Left kidney (tissue), 2 donors: ENCODE data around the gene REEP6. TPM values are rescaled to one million over a fixed set of nuclear protein-coding genes. Genes with fewer than 3 reads are reported as not detected.

Experiments used
- DNase-seq: peaks from one replicate; pipeline ENCODE4 v3.0.0-alpha.2; 2013
- polyA plus RNA-seq: library from polyadenylated mRNA; unstranded; fragments of 120-200 nt; gene quantifications from one replicate; pipeline ENCODE4 v1.2.1, GENCODE V29; 2013; ENCODE audit not compliant: insufficient read length

REEP6 gene
- polyA plus RNA-seq, 1 donor: 15.7 TPM

DNA sequence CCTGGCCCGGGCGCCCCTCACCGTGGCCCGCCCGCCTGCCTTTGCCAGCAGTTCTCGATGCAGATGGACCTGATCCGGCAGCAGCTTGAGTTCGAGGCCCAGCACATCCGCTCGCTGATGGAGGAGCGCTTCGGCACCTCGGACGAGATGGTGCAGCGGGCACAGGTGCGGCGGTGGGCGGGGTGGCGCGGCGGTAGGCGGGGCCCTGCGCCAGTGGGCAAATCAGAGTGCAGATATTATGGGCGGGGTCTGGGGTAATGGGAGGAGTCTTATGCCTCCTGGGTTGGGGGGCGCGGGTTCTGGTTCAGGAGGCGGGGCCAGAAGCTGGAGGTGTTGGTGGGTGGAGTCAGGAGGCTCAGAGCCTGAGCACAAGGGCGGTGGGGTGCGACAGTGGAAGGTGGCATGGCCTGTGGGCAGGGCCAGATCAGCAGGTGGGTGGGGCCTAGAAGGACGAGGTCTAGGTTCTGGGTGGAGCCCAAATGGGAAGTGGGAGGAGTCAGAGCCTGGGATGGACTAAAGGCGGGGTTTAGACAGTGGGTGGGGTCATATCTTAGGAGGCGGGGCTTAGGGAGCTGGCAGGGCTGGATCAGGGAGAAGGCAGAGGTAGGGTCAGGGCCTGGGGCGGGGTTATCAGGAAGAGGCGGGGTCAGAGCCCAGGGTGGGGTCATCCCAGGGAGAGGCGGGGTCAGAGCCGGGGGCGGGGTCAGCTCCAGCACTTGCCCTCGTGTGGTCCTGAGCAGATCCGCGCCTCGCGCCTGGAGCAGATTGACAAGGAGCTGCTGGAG is 35.5 kb upstream of the REEP6 start:
- DNase-seq: no peak

DNA sequence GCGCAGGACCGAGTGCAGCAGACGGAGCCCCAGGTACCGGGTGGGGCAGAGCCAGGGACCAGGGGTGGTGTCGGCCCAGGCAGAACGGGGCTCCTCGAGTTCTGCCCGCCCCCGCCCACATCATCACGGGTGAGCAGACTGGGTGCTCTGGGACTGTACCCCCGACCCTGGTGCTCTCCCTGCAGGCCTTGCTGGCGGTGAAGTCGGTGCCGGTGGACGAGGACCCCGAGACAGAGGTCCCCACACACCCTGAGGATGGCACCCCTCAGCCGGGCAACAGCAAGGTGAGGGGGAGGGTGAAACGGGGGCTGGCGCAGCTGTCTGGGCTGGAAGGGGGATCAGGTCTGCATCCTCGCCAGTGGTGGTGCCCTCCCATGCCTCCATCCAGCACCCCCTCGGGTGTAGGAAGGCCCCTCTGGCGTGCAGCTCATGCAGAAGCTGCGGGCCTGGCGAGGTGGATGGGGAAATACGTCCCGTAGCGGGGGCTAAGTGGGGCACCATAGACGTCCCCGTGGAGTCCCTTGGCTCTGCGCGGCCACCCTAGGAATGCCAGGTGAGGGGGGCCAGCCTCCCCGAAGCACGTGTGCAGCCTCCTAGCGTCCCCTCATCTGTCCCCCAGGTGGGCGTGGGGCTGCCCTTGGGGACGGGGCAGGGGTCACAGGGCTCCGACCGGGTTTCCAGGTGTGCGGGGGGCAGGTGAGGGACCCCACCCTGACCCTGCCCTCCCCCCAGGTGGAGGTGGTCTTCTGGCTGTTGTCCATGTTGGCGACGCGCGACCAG is 34.7 kb upstream of the REEP6 start:
- no peak for DNase-seq

- DNase-seq: no peak
These were observed 33.8 kb upstream of the REEP6 start for GRCh38 chr19:1457031-1457739.

DNA sequence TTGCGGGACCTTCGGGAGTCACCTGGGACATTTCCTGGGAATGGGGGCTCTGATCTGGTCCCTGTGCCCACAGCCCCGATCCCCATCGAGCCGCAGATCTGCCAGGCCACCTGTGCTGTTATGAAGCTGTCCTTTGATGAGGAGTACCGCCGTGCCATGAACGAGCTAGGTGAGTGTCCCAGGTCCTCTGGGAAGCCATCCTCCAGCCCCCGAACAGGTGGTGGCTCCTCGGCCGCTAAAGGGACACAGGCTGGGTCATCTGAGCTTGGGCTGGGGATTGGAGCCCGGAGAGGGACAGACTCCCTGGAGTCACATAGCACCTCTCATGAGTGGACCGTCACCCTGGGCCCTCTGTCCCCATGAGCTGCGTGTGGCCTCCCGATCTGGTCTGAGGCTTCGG is 33.1 kb upstream of the REEP6 start:
- DNase-seq: no peak

DNA sequence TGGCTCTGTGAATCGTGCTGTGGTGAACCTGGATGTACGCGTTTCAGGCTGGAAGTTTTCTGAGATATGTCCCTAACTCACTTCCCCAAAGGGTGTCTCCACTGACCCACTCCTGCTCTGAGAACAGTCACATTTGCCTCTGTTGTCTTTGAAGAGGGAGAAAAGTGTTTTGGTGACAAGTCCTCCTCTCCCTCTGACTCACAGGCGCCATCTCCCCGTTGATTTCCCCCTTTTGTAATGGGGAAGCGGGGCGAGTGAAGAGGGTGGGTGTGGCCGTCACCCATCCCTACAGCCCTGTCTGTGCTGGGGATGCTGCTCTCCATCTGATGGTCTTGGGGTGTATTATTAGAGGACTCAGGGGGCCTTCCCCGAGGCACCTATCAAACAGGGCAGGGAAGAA is 31.5 kb upstream of the REEP6 start:
- no peak for DNase-seq

- DNase-seq: no peak
These were observed 30.7 kb upstream of the REEP6 start for GRCh38 chr19:1460033-1460995.

DNA sequence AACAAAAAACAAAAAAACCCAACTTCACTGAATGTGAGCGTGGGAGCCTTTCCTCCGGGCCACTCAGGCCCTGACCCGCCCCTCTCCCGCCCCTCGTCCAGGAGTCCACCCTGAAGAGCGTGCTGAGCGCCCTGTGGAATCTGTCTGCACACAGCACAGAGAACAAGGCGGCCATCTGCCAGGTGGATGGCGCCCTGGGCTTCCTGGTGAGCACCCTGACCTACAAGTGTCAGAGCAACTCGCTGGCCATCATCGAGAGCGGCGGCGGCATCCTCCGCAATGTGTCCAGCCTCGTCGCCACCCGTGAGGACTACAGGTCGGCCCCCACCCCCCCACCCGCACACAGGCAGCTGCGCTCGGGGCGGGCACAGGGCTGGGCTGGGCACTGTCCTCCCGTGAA is 29.1 kb upstream of the REEP6 start:
- no peak for DNase-seq

DNA sequence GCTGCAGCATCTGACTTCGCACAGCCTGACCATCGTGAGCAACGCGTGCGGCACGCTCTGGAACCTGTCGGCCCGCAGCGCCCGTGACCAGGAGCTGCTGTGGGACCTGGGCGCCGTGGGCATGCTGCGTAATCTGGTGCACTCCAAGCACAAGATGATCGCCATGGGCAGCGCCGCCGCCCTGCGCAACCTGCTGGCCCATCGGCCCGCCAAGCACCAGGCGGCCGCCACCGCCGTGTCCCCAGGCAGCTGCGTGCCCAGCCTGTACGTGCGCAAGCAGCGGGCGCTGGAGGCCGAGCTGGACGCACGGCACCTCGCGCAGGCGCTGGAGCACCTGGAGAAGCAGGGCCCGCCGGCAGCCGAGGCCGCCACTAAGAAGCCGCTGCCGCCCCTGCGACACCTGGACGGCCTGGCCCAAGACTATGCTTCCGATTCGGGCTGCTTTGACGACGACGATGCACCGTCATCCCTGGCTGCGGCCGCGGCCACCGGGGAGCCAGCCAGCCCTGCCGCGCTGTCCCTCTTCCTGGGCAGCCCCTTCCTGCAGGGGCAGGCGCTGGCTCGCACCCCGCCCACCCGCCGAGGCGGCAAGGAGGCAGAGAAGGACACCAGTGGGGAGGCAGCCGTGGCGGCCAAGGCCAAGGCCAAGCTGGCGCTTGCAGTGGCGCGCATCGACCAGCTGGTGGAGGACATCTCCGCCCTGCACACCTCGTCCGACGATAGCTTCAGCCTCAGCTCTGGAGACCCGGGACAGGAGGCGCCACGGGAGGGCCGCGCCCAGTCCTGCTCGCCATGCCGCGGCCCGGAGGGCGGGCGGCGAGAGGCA is 25.6 kb upstream of the REEP6 start:
- no peak for DNase-seq

- no peak for DNase-seq
These were observed 24.9 kb upstream of the REEP6 start for GRCh38 chr19:1466018-1466460.

DNA sequence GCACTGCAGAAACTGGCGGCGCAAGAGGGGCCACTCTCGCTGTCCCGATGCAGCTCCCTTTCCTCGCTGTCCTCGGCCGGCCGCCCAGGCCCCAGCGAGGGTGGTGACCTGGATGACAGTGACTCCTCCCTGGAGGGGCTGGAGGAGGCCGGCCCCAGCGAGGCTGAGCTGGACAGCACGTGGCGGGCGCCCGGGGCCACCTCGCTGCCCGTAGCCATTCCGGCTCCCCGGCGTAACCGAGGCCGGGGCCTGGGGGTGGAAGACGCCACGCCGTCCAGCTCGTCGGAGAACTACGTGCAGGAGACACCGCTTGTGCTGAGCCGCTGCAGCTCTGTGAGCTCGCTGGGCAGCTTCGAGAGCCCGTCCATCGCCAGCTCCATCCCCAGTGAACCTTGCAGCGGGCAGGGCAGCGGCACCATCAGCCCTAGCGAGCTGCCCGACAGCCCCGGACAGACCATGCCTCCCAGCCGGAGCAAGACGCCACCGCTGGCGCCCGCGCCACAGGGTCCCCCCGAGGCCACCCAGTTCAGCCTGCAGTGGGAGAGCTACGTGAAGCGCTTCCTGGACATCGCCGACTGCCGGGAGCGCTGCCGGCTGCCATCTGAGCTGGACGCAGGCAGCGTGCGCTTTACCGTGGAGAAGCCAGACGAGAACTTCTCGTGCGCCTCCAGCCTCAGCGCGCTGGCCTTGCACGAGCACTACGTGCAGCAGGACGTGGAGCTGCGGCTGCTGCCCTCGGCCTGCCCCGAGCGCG is 24.3 kb upstream of the REEP6 start:
- no peak for DNase-seq

DNA sequence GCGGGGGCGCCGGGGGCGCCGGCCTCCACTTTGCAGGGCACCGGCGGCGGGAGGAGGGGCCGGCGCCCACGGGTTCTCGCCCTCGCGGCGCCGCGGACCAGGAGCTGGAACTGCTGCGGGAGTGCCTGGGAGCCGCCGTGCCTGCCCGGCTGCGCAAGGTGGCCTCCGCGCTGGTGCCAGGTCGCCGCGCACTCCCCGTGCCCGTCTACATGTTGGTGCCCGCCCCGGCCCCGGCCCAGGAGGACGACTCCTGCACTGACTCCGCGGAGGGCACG is 23.8 kb upstream of the REEP6 start:
- DNase-seq: no peak

DNA sequence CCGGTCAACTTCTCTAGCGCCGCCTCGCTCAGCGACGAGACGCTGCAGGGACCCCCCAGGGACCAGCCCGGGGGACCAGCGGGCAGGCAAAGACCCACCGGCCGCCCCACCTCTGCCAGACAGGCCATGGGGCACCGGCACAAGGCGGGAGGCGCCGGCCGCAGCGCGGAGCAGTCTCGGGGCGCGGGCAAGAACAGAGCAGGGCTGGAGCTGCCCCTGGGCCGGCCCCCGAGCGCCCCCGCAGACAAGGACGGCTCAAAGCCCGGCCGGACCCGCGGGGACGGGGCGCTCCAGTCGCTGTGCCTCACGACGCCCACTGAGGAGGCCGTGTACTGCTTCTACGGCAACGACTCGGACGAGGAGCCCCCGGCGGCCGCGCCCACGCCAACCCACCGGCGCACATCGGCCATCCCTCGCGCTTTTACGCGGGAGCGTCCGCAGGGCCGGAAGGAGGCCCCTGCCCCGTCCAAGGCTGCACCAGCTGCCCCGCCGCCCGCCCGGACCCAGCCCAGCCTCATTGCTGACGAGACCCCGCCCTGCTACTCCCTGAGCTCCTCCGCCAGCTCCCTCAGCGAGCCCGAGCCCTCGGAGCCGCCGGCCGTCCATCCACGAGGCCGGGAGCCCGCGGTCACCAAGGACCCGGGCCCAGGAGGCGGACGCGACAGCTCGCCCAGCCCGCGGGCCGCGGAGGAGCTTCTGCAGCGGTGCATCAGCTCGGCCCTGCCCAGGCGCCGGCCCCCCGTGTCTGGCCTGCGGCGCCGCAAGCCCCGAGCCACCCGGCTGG is 23.3 kb upstream of the REEP6 start:
- no peak for DNase-seq

GRCh38 chr19:1468274-1468820 is 22.6 kb upstream of the REEP6 start:
- DNase-seq: no peak

DNA sequence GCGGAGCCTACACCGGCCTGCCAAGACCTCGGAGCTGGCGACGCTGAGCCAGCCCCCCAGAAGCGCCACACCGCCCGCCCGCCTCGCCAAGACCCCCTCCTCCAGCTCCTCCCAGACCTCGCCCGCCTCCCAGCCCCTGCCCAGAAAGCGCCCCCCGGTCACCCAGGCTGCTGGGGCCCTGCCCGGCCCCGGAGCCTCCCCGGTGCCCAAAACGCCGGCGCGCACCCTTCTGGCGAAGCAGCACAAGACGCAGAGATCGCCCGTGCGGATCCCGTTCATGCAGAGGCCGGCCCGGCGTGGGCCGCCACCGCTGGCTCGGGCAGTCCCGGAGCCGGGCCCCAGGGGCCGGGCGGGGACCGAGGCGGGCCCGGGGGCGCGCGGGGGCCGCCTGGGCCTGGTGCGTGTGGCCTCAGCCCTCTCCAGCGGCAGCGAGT is 22.1 kb upstream of the REEP6 start:
- DNase-seq: no peak

DNA sequence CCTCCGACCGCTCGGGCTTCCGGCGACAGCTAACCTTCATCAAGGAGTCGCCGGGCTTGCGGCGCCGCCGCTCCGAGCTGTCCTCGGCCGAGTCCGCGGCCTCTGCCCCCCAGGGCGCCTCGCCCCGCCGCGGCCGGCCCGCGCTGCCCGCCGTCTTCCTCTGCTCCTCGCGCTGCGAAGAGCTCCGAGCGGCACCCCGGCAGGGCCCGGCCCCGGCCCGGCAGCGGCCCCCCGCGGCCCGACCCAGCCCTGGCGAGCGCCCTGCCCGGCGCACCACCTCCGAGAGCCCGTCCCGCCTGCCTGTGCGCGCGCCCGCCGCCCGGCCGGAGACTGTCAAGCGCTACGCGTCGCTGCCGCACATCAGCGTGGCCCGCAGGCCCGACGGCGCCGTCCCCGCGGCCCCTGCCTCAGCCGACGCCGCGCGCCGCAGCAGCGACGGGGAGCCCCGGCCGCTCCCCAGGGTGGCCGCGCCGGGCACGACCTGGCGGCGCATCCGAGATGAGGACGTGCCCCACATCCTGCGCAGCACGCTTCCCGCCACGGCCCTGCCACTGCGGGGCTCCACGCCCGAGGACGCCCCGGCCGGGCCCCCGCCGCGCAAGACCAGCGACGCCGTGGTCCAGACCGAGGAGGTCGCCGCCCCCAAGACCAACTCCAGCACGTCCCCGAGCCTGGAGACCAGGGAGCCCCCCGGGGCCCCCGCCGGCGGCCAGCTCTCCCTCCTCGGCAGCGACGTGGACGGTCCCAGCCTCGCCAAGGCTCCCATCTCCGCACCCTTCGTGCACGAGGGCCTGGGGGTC is 21.5 kb upstream of the REEP6 start:
- no peak for DNase-seq

- no peak for DNase-seq
These were observed 21.0 kb upstream of the REEP6 start for GRCh38 chr19:1470055-1470304.

- no peak for DNase-seq
These were observed 20.5 kb upstream of the REEP6 start for GRCh38 chr19:1470305-1471009.

GRCh38 chr19:1471010-1471514 is 19.9 kb upstream of the REEP6 start:
- no peak for DNase-seq
